ENCODE measurements around the gene AK5. TPM values are rescaled to one million over a fixed set of nuclear protein-coding genes. Genes with fewer than 3 reads are reported as not detected.
A peak's percentile ranks its signal among the peaks of the same experiment; 100 is the strongest.

The AK5 gene
- total and polyA plus RNA-seq, 7 experiments from 2014 or later = 1.7 to 82.1 (median 56.5) TPM

- Mint-ChIP-seq H3K4me1 (peaks cover 0 to 12% (median 2%) of the 10 kb centered on the region in 7 donors), H3K36me3 (peaks cover 0 to 47% (median 38%) of the 10 kb centered on the region in 5 donors), H3K4me3 (no peak overlapping the region), H3K27ac (peak overlapping the region in 3 of 9 donors; percentile 0 to 22 (median 11)), H3K9me3 (peaks cover 0 to 3% (median 0%) of the 10 kb centered on the region in 11 donors), H3K27me3 (no peaks in the 10 kb centered on the region)
- no peaks in the 10 kb centered on the region for H3K9me3 ChIP-seq (ENCODE audit: control insufficient read depth in 2 of 3, low read length in 3 of 3)
- intact Hi-C loops (cut with micrococcal nuclease) = no loop called here
- H3K27ac ChIP-seq (ENCODE audit: low read depth, low read length) = no peak overlapping the region
- no peak overlapping the region for H3K4me3 ChIP-seq (ENCODE audit: low read length)
- ATAC-seq = no peak
- no peaks in the 10 kb centered on the region for H3K4me1 ChIP-seq (ENCODE audit: control insufficient read depth in 2 of 2, insufficient read depth in 2 of 2, low read length in 2 of 2)
- peaks cover 0 to 46% (median 0%) of the 10 kb centered on the region in 3 experiments for H3K36me3 ChIP-seq (ENCODE audit: control insufficient read depth in 2 of 3, insufficient read depth in 3 of 3, low read length in 3 of 3)
- no peak for DNase-seq
- POLR2A ChIA-PET = no interaction called here
- CTCF ChIA-PET = no interaction called here
- no peaks in the 10 kb centered on the region for H3K27me3 ChIP-seq (ENCODE audit: control insufficient read depth in 2 of 2, insufficient read depth in 2 of 2, low read length in 2 of 2)
These were observed 263.0 kb downstream of the AK5 start for GRCh38 chr1:77544845-77545244.

DNA sequence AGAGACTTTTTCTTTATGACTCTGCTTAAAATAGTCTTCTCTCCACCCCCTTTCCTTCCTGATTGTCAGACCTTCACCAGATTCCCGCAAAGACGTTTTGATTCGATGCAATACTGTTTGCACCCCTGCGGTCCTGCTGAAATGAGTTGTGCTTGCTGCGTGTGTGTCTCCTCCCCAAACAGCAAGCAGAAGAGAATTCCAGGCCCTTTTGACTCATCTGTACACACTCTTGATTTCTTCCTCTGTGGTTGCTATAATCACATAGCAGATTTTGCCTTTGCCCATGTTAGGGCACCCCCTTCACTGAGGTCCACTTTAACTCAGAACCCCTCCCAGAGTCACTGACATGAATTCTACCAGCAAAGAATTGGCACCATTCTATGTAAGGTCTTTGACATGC lies 264.2 kb downstream of the AK5 start:
- Mint-ChIP-seq H3K27ac (peak overlapping the region in 4 of 9 donors; percentile 3 to 71 (median 14)), H3K36me3 (peaks cover 0 to 41% (median 31%) of the 10 kb centered on the region in 5 donors), H3K9me3 (peaks cover 0 to 3% (median 0%) of the 10 kb centered on the region in 11 donors), H3K4me3 (no peak overlapping the region), H3K4me1 (peaks cover 0 to 12% (median 2%) of the 10 kb centered on the region in 7 donors), H3K27me3 (no peaks in the 10 kb centered on the region)
- ChIA-PET CTCF (no interaction called here), POLR2A (no interaction called here)
- H3K4me1 ChIP-seq (ENCODE audit: control insufficient read depth in 2 of 2, insufficient read depth in 2 of 2, low read length in 2 of 2) = no peaks in the 10 kb centered on the region
- DNase-seq (no peak), ATAC-seq (no peak)
- H3K36me3 ChIP-seq (ENCODE audit: control insufficient read depth in 2 of 3, insufficient read depth in 3 of 3, low read length in 3 of 3) = peaks cover 0 to 36% (median 0%) of the 10 kb centered on the region in 3 experiments
- no peaks in the 10 kb centered on the region for H3K27me3 ChIP-seq (ENCODE audit: control insufficient read depth in 2 of 2, insufficient read depth in 2 of 2, low read length in 2 of 2)
- no peaks in the 10 kb centered on the region for H3K9me3 ChIP-seq (ENCODE audit: control insufficient read depth in 2 of 3, low read length in 3 of 3)
- H3K4me3 ChIP-seq (ENCODE audit: low read length) = no peak overlapping the region
- H3K27ac ChIP-seq (ENCODE audit: low read depth, low read length) = no peak overlapping the region
- intact Hi-C loops (cut with micrococcal nuclease) = no loop called here

DNA sequence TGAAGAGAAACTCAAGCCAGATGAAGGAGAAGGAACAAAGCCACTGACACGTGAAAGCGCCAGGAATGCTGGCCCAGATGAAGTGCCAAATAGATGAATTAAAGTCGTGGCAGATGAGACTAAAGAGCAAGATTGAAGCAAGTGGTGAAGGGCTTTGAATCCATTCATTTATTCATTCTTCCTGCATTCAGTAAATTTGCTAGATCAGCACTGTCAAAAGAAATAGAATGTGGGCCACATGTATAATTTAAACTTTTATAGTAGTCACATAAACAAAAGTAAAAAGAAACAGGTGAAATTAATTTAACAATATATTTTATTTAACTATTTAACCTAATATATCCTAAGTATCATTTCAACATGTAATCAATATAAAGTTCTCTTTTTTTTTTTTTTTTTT lies 265.1 kb downstream of the AK5 start:
- ATAC-seq (no peak), DNase-seq (no peak)
- peaks cover 0 to 12% (median 2%) of the 10 kb centered on the region in 7 donors for H3K4me1 Mint-ChIP-seq
- H3K36me3 Mint-ChIP-seq = peaks cover 0 to 50% (median 35%) of the 10 kb centered on the region in 5 donors
- intact Hi-C loops (cut with micrococcal nuclease) = no loop called here
- no peaks in the 10 kb centered on the region for H3K4me1 ChIP-seq (ENCODE audit: control insufficient read depth in 2 of 2, insufficient read depth in 2 of 2, low read length in 2 of 2)
- ChIA-PET CTCF (no interaction called here), POLR2A (no interaction called here)
- H3K27me3 ChIP-seq (ENCODE audit: control insufficient read depth in 2 of 2, insufficient read depth in 2 of 2, low read length in 2 of 2) = no peaks in the 10 kb centered on the region
- H3K27me3 Mint-ChIP-seq = no peaks in the 10 kb centered on the region
- peaks cover 0 to 27% (median 0%) of the 10 kb centered on the region in 3 experiments for H3K36me3 ChIP-seq (ENCODE audit: control insufficient read depth in 2 of 3, insufficient read depth in 3 of 3, low read length in 3 of 3)
- H3K4me3 ChIP-seq (ENCODE audit: low read length) = no peak overlapping the region
- no peak overlapping the region for H3K4me3 Mint-ChIP-seq
- H3K27ac Mint-ChIP-seq = no peak overlapping the region
- no peak overlapping the region for H3K27ac ChIP-seq (ENCODE audit: low read depth, low read length)
- no peaks in the 10 kb centered on the region for H3K9me3 ChIP-seq (ENCODE audit: control insufficient read depth in 2 of 3, low read length in 3 of 3)
- peaks cover 0 to 3% (median 0%) of the 10 kb centered on the region in 11 donors for H3K9me3 Mint-ChIP-seq

DNA sequence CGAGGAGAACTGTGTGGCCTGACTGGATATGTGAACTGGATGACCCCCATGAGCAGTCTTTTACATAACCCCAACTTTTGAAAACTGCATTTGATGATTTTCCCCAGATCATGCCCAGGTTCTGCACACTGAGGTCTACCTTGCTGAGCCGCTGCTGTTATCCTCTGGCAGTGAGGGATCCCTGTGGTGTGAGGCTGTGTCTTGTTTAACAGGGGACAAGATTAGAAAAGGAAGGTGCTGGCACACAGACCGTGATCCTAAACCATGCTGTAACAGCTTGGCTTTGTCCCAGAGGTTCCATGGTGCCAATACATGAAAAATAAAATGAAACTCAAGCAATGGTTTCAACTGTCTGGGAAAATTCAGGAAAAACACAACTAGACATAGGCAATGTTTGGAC lies 266.5 kb downstream of the AK5 start:
- ChIA-PET CTCF (no interaction called here), POLR2A (no interaction called here)
- H3K36me3 ChIP-seq (ENCODE audit: control insufficient read depth in 2 of 3, insufficient read depth in 3 of 3, low read length in 3 of 3) = peaks cover 0 to 17% (median under 1%) of the 10 kb centered on the region in 3 experiments
- Mint-ChIP-seq H3K9me3 (peaks cover 0 to 5% (median 0%) of the 10 kb centered on the region in 11 donors), H3K4me1 (peaks cover 0 to 17% (median 3%) of the 10 kb centered on the region in 7 donors), H3K27me3 (no peaks in the 10 kb centered on the region), H3K4me3 (no peak overlapping the region), H3K36me3 (peaks cover 0 to 59% (median 40%) of the 10 kb centered on the region in 5 donors), H3K27ac (peak overlapping the region in 4 of 9 donors; percentile 59 to 73 (median 67))
- intact Hi-C loops (cut with micrococcal nuclease) = no loop called here
- H3K4me3 ChIP-seq (ENCODE audit: low read length) = no peak overlapping the region
- H3K9me3 ChIP-seq (ENCODE audit: control insufficient read depth in 2 of 3, low read length in 3 of 3) = no peaks in the 10 kb centered on the region
- H3K4me1 ChIP-seq (ENCODE audit: control insufficient read depth in 2 of 2, insufficient read depth in 2 of 2, low read length in 2 of 2) = no peaks in the 10 kb centered on the region
- DNase-seq (no peak), ATAC-seq (no peak)
- no peak overlapping the region for H3K27ac ChIP-seq (ENCODE audit: low read depth, low read length)
- no peaks in the 10 kb centered on the region for H3K27me3 ChIP-seq (ENCODE audit: control insufficient read depth in 2 of 2, insufficient read depth in 2 of 2, low read length in 2 of 2)

GRCh38 chr1:77550135-77550534 lies 268.3 kb downstream of the AK5 start:
- Histone ChIP-seq H3K27ac (ENCODE audit: low read depth, low read length) (no peak overlapping the region), H3K27me3 (ENCODE audit: control insufficient read depth in 2 of 2, insufficient read depth in 2 of 2, low read length in 2 of 2) (no peaks in the 10 kb centered on the region), H3K4me1 (ENCODE audit: control insufficient read depth in 2 of 2, insufficient read depth in 2 of 2, low read length in 2 of 2) (no peaks in the 10 kb centered on the region), H3K9me3 (ENCODE audit: control insufficient read depth in 2 of 3, low read length in 3 of 3) (no peaks in the 10 kb centered on the region), H3K36me3 (ENCODE audit: control insufficient read depth in 2 of 3, insufficient read depth in 3 of 3, low read length in 3 of 3) (peaks cover 0 to 10% (median 4%) of the 10 kb centered on the region in 3 experiments), H3K4me3 (ENCODE audit: low read length) (no peak overlapping the region)
- ChIA-PET POLR2A (interaction anchor here (0.6 kb wide), 1 partner anchor 10 kb away, joined by 3 read pairs; no protein-coding TSS in a partner anchor), CTCF (no interaction called here)
- intact Hi-C loops (cut with micrococcal nuclease) = no loop called here
- H3K27me3 Mint-ChIP-seq = no peaks in the 10 kb centered on the region
- H3K27ac Mint-ChIP-seq = no peak overlapping the region
- H3K36me3 Mint-ChIP-seq = peaks cover 0 to 61% (median 39%) of the 10 kb centered on the region in 5 donors
- H3K4me1 Mint-ChIP-seq = peaks cover 0 to 20% (median 5%) of the 10 kb centered on the region in 7 donors
- ATAC-seq = no peak
- H3K9me3 Mint-ChIP-seq = peaks cover 0 to 3% (median 0%) of the 10 kb centered on the region in 11 donors
- H3K4me3 Mint-ChIP-seq = no peak overlapping the region
- DNase-seq = no peak

DNA sequence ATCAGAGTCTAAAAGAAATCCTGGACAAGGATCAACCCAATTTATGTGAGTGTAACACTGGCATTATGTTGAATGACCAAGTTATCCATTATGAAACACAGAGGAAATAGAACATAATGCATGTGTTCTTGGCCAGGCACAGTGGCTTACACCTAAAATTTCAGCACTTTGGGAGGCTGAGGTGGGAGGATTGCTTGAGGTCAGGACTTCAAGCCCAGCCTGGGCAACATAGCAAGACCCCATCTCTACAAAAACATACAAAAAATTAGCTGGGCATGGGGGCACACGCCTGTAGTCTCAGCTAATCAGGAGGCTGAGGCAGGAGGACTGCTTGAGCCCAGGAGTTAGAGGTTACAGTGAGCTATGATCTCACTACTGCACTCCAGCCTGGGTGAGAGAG lies 270.8 kb downstream of the AK5 start:
- H3K4me1 Mint-ChIP-seq = peaks cover 2 to 28% (median 19%) of the 10 kb centered on the region in 7 donors
- POLR2A ChIA-PET = no interaction called here
- CTCF ChIA-PET = no interaction called here
- H3K27ac Mint-ChIP-seq = peak overlapping the region in 5 of 9 donors; percentile 12 to 77 (median 54)
- no peak overlapping the region for H3K27ac ChIP-seq (ENCODE audit: low read depth, low read length)
- ATAC-seq = no peak
- H3K27me3 ChIP-seq (ENCODE audit: control insufficient read depth in 2 of 2, insufficient read depth in 2 of 2, low read length in 2 of 2) = no peaks in the 10 kb centered on the region
- H3K27me3 Mint-ChIP-seq = no peaks in the 10 kb centered on the region
- intact Hi-C loops (cut with micrococcal nuclease) = no loop called here
- no peaks in the 10 kb centered on the region for H3K4me1 ChIP-seq (ENCODE audit: control insufficient read depth in 2 of 2, insufficient read depth in 2 of 2, low read length in 2 of 2)
- H3K36me3 Mint-ChIP-seq = peaks cover 0 to 70% (median 42%) of the 10 kb centered on the region in 5 donors
- no peak overlapping the region for H3K4me3 ChIP-seq (ENCODE audit: low read length)
- no peak overlapping the region for H3K4me3 Mint-ChIP-seq
- H3K36me3 ChIP-seq (ENCODE audit: control insufficient read depth in 2 of 3, insufficient read depth in 3 of 3, low read length in 3 of 3) = peaks cover 0 to 15% (median 4%) of the 10 kb centered on the region in 3 experiments
- H3K9me3 Mint-ChIP-seq = peaks cover 0 to 3% (median 0%) of the 10 kb centered on the region in 11 donors
- no peak for DNase-seq
- no peaks in the 10 kb centered on the region for H3K9me3 ChIP-seq (ENCODE audit: control insufficient read depth in 2 of 3, low read length in 3 of 3)
